HG03135 (cell line): Measurements from ENCODE around the gene SCN4A.
"Not testable (repeated sequence)": the region's sequence is repeated elsewhere in the genome, so short reads cannot be mapped to it uniquely, and the experiment has no call there.

Source experiments
- ATAC-seq: cut with Tn5 transposase; IDR thresholded peaks from one replicate; pipeline ENCODE4 v1.9.1; 2021; ENCODE audit warnings: mild to moderate bottlenecking, moderate library complexity; ENCODE audit not compliant: unreplicated experiment

Gene SCN4A

GRCh38 chr17:63972796-63973195 is at the start of gene SCN4A:
Gene SCN4A (minus strand): TSS chr17:63972918. CDS start chr17:63972841, 77 bp downstream.
- ATAC-seq, result no peak

- peak; percentile 58 for ATAC-seq
Measured at GRCh38 chr17:64020056-64020766, 47.5 kb upstream of the SCN4A start, which contains the start of gene ICAM2. Gene ICAM2 (minus strand): TSS chr17:64020633. CDS start chr17:64006691, 13,942 bp downstream.

- ATAC-seq, result peak; percentile 20
Measured at GRCh38 chr17:64019551-64019961, 46.8 kb upstream of the SCN4A start.

- ATAC-seq, result no peak
Measured at GRCh38 chr17:64017381-64017980, 44.8 kb upstream of the SCN4A start.

- ATAC-seq, result no peak
Measured at GRCh38 chr17:64016974-64017373, 44.3 kb upstream of the SCN4A start.

- ATAC-seq, result no peak
Measured at GRCh38 chr17:64016231-64016784, 43.6 kb upstream of the SCN4A start.

GRCh38 chr17:64015447-64015846 is 42.7 kb upstream of the SCN4A start:
- ATAC-seq, result no peak

- no peak for ATAC-seq
Measured at GRCh38 chr17:64009571-64010402, 37.1 kb upstream of the SCN4A start.

- no peak for ATAC-seq
Measured at GRCh38 chr17:64008830-64009229, 36.1 kb upstream of the SCN4A start.

- ATAC-seq, result no peak
Measured at GRCh38 chr17:64008346-64008745, 35.6 kb upstream of the SCN4A start.

GRCh38 chr17:64007838-64008282 is 35.1 kb upstream of the SCN4A start:
- ATAC-seq, result no peak

GRCh38 chr17:64007089-64007837 is 34.5 kb upstream of the SCN4A start:
- not testable (repeated sequence) for ATAC-seq

- ATAC-seq, result no peak
Measured at GRCh38 chr17:64006361-64007088, 33.8 kb upstream of the SCN4A start.

GRCh38 chr17:64005734-64006167 is 33.0 kb upstream of the SCN4A start:
- ATAC-seq, result no peak

GRCh38 chr17:64004903-64005733 is 32.4 kb upstream of the SCN4A start:
- no peak for ATAC-seq

GRCh38 chr17:64004218-64004770 is 31.6 kb upstream of the SCN4A start:
- no peak for ATAC-seq

- ATAC-seq, result no peak
Measured at GRCh38 chr17:64003526-64004121, 30.9 kb upstream of the SCN4A start.
